HG03097 (cell line): Measurements from ENCODE around the gene HP1BP3.

Source experiments
- ATAC-seq: cut with Tn5 transposase; IDR thresholded peaks from one replicate; pipeline ENCODE4 v1.9.1; 2021; ENCODE audit not compliant: unreplicated experiment, low FRiP score

The HP1BP3 gene

DNA sequence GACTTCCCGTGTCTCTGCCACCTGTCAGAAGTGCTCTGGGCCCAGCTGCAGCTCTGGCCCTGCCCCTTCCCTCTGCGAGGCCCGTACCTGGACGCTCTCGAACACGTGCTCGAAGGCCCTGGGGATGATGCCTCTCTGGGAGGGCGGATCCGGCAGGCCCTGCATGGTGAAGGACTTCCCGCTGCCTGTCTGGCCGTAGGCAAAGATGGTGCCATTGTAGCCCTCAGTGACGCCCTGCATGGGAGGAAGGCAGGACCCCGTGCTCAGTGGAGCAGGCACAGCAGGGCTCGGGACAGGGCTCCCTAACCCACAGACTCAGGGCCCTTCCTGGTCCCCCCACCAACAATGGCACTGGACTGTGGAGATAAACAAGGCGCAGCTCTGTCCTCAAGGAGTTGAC is 71.7 kb downstream of the HP1BP3 start:
- no peak for ATAC-seq

DNA sequence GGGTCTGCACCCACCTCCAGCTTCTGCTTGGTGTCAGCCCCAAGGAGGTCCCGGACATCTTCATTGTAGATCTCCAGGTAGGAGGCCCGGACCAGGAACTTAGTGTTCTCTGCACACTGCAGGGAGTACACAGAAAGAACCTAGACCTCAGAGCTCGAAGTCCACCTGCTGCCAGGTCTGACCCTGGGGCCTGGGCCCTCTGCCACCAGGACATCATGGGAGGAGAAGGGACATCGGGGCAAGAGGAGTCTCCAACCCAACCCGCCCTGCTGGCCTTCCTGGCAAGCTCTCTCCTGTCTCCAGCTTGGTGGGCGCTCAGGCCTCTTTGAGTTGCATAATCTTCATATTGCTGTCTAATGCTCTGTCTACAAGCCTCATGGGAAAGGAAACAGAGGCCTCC is 73.7 kb downstream of the HP1BP3 start:
- ATAC-seq: no peak

DNA sequence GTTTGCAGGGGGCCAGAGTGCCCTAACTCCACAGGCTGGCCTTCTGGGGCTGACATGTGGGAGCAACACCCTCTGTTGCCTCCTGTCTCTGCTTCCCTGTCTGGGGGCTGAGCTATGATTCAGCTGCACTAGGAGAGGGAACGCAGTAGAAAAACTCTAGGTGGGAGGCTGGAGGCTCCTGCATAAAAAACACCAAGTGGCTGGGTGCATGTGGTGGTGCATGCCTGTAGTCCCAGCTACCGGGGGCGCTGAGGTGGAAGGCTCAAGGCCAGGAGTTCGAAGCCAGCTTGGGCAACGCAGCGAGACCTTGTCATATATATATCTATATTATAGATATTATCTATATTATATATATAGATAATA is 74.9 kb downstream of the HP1BP3 start:
- ATAC-seq: no peak

DNA sequence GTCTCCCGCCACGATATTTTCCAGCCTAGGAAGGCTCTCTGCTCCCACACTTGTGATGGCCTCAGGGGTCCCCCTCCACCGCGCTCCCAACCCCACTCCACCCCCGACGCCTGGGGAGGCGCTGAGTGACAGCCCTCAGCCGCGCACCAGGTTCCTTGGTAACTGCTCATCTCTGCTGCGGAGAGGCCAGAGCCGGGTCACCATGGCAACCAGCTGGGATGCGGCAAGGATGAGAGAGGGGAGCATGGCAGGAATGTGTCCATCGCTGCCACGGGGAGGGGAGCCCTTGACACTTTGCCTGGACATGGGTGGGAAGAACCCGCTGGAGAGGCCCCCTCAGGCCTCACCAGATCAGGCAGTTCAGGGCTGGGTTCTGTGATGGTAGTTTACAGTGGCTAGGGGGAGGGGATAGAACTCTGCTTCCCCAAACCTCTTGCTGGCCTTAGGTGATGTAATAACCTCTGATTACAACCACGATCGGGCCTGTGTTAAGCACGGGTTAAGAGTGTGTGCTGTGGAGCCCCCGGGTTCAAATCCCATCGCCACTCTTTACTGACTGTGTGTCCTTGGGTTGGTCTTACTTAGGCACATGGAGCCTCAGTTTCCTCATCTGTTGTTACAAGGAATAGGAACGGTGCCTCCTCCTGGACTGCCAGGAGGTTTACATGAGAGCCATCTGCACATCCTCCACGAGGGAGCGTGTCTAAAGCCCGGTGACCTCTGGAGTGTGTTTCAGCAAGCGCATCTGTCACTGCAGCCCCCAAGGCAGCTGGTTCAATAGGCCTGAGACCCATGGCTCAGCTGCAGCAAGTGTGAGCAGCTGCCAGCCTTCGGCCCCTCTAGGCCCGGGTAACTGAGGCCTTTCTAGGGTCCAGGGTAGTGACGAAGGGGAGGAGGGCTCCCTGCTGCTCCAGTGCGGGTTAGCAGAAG is 75.6 kb downstream of the HP1BP3 start:
- ATAC-seq: no peak

DNA sequence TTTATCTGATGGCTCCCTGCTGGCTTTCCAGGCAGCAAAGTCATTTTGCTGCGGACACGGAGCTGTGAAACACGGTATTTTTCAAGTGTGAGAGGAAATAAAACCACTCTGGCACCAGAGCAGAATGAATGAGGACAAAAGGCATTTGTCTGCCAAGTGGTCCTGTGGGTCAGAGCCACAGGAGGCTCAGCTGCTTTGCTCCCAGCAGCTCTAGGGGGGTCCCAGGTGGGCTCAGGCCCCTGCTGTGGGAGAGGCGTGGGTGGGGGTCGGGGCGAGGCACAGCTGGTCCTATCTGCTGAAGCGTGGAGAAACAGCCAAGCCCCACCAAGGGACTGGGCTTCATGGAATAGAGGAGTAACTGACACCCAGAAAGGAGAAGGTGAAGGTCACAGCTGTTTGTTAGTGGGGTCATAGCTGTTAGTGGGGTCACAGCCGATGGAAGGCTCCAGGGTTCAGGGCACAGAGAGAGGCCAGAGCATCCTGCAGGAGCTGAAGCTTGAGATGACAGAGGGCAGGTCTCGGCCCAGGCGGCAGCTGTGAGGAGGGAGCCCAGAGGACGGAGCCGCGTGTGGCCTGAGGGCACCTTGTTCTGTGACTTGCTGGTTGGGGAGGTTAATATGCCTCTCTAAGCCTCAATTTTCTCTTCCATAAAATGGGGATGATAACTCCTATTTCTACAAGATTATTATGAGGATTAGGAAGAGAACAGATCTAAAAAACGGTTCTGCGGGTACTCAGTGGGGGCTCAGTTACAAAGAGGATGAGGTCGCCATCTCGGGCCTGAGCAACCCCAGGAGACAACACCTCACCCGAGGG is 76.4 kb downstream of the HP1BP3 start:
- ATAC-seq: no peak

DNA sequence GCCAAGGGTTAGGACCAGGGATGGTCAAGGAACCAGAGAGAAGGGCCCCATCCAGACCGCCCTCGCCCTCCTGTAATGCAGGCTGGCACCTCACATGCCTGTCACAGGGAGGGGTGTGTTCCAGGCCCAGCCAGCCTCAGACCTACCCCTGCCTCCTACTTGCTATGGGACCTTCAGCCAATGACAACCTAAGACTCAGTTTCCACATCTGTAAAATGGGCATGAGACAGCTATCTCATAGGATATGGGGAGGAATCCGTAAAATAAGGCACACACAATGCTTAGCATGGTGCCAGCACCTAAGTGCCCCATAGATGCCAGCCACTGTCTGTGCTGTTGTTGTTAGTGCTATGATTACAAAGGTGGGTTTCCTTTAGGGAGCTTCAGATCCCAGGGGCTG is 77.2 kb downstream of the HP1BP3 start:
- ATAC-seq: no peak

DNA sequence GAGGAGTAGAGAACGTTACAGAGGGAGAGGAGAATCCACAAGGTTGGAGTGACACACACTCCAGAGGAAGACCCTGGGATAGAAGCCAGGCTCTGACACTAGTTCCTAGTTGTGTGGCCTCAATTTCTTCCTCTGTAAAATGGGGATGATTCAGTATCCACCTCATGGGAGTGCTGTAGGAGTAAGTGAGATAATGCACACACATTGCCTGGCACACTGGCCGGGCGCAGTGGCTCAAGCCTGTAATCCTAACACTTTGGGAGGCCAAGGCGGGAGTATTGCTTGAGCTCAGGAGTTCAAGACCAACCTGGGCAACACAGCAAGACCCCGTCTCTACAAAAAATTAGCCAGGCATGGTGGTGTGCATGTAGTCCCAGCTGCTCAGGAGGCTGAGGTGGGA is 78.2 kb downstream of the HP1BP3 start:
- ATAC-seq: no peak

DNA sequence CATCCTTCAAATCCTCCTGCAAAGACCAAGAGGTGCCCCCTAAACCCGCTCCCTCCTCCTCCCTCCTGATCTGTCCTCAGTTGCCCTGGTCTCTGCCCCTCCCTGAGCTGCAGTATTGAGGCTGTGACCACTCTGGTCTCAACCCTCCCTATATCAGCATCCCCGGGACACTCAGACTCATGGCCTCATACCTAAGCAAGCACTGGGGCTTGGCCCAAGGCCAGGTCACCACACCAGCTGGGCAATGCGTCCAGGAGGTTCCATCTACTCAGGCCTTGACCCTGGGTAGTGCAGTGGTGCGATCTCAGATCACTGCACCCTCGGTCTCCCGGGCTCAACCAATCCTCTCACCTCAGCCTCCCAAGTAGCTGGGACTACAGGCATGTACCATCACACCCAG is 79.0 kb downstream of the HP1BP3 start:
- no peak for ATAC-seq

DNA sequence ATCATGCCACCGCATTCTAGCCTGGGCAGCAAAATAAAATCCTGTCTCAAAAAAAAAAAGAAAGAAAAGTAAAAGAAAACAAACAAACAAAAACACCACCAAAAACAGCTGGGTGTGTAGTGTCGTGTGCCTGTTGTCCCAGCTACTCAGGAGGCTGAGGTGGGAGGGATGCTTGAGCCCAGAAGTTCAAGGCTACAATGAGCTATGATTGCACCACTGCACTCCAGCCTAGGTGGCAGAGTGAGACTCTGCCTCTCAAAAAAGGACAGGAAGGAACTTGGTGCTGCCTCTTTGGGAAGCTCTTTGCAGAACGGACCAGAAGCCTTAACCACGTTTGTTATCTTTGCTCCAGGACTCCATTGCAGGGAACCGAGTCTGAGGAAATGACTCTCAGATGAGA is 80.3 kb downstream of the HP1BP3 start:
- no peak for ATAC-seq

DNA sequence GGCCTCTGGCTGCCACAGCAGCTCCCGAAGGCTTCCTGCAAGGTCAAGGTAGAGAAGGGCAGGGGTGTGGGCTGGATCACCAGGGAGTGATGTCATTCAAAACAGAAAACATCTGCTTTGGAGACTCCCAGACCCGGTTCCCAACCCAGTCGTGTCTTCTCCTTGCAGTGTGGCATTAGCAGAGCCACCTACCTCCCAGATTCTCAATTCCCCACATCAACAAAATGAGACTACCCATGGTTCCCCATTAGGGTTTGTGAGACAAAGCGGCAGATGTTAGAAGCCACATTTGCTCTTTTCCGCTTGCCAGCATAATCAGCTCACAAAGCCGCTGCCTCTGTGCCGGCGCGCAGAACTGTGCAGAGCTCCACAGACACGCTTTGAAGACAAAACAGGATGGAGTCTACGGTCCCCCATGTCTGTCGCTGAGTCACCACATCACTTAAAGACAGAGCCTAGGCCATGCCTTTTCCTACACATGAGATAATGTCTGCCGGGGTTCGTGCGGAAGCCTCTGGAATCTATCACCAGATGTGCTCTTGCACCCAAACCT is 81.8 kb downstream of the HP1BP3 start:
- no peak for ATAC-seq

DNA sequence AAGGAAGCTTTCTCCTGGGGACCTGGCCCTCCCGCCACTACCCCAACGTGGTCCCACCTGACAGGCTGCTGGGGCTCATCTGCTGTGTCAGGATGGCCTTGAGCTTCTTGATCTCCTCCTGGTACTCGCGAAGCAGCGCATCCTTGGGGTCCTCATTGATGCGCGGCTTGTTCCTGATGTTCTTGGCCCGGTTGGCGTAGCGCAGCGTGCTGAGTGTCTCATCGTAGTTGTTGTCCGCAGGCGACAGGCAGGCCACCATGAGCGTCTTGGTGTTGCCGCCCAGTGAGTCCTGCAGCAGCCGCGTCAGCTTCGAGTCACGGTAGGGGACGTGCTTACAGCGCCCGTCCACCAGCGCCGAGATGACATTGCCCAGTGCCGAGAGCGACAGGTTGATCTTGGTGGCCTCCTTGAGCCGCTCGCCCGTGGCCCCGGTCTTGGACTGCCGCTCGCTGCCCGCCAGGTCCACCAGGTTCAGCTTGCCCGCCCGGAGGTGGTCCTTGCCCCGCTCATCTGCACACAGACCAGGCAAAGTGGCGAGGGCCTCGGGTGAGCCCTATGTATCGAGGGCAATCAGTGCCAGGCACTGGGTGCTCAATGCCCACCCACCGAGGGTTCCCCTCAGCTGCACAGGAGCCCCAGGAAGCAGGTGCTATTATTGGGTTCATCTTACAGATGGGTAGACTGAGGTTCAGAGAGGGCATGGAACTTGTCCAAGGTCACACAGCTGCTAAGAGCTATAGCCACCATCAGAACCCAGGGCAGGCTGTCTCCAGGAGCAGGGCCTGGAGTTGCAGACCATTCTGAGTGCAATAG is 82.5 kb downstream of the HP1BP3 start:
- ATAC-seq: no peak

DNA sequence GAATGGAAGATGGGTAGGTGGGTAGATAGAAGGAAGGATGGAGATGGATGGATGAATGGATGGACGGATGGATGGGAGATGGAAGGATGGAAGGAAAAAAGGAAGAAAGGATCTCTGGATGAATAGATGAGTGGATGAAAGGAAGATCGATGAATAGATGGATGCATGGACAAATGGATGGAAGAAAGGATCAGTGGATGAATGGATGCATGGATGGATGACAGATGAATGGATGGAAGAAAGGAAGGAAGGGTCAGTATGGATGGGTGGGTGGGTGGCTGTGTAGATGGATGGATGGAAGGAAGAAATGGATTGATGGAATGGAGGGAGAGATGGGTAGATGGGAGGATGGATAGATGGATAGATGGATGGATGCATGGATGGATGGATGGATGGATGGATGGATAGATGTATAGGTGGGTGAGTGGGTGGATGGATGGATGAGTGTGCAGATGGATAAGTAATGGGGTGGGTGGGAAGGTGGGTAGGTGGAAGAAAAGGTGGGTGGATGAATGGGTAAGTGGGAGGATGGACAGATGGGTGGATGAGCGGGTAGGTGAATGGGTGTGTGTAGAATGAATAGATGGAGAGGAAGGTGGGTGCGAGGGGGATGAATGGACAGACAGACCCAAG is 83.9 kb downstream of the HP1BP3 start:
- no peak for ATAC-seq

DNA sequence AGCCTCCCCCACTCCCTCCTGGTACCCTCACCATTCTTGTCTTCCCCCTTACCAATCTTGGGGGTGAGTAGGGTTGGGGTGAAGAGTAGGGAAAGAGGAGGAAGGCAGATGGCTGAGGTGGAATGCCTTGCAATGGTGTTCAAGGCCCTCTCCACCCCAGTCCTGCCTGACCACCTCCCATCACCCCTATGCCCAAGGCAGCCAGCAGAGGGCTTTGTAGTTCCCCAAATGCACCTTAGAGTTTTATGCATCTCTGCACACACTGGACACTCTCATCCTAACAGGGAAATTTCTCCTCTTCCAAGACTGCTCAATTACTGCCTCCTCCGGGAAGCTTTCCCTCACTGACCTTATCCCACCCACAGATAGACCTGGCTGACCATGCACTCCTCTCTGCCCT is 84.7 kb downstream of the HP1BP3 start:
- ATAC-seq: no peak

DNA sequence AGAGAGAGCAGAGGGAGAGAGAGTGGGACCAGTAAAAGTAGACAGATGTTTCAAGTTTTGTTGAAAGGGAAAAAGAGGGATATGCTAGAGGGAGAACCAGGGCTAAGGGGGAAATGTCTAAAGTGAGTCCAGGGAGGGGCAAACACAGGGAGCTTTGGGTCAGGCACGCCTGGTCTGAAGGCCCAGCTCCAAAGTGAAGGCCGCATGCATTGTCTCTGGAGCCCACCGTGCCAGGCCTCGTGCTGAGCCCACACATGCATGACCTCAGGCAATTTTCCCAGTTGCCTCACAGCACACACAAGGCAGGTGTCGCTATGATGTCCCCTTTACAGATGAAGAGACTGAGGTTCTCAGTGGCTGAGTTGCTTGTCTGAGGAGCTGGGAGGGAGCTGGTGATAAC is 85.3 kb downstream of the HP1BP3 start:
- no peak for ATAC-seq

DNA sequence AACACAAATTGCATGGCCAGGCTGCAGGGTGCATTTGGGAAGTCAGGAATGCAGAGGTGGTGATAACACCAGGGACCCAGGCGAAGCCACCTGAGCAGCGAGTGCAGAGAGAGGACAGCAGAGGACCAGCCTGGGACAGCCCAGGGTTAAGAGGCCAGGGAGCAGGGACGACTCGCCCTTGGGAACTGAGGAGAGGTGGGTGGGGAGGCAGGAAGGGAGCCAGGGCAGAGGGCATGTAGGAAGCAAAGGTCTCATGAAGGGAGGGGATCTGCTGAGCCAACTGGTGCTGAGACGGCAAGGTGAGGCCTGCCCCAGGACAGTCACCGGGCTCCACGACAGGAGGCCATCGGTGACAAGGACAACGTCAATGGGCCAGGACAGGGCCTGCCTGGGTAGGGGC is 85.7 kb downstream of the HP1BP3 start:
- ATAC-seq: no peak

DNA sequence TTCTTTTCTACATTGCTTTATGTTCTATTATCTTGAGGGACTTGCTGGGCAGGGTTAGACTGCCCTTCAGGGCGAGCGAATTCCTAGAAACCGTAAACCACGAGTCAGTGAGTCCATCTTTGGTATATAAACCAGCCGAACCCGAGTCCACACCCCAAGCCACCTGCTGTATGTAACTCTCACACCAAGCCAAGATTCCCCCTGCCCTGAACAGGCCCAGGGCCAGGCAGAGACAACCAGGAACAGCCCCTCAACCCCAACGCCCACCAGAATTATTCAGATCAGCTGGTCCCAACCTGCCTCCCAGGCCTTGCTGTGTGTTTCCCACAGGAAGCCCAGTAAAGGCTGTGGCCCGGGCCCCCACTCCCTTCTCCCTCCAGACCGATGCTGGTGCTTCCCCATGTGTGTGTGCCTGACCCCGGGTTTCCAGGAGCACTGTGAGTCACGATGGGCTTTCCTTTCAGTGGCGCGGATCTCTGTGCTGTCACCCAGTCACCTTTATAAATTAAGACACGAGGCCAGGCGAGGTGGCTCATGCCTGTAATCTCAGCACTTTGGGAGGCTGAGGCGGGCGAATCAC is 86.4 kb downstream of the HP1BP3 start:
- ATAC-seq: no peak

DNA sequence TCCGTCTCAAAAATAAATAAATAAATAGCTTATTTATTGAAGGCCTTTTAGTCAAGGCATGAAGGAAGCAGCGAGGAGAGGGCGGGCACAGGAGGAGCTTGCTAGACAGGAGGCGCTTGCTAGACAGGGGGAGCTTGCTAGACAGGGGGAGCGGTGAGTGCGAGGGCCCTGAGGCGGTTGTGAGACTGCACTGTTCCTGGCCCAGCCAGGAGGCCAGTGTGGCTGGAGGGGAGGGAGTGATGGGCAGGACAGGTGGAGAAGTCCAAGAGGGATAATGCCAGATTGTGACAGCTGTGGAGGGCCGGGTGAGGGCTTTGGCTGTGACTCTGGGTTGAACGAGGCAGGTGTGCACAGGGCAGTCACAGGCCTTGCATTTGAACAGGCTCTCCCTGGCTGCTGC is 87.5 kb downstream of the HP1BP3 start:
- ATAC-seq: no peak

DNA sequence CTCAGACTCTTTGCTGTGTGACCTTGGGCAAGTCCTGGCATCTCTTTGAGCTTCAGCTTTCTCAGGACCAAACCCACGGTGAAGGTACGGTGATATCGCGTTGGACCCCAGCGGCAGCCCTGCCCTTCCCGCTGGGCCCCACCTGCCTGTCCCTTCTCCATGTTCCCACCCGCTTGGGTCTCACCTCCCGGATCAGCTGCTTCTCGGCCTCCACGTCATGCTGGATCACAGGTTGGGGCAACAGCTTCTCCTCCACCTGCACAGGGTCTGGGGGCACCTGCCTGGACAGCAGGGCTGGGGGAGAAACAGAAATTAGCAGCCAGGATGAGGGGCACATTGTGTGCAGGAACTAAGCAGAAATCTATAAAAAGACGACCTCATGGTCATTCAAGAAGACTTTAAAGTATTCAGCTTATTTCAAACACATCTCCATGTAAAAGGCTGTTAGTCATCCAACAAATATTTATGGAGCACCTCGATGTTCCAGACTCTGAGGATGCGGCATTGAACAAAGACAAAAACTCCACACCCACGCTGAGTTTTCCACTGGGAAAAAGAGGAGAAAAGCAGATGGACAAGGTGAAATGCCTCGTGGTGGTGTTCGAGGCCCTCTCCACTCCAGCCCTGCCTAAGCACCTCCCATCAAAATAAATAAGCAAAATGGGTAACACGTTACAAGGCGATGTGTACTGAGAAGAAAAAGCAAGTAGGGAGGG is 88.8 kb downstream of the HP1BP3 start:
- no peak for ATAC-seq

DNA sequence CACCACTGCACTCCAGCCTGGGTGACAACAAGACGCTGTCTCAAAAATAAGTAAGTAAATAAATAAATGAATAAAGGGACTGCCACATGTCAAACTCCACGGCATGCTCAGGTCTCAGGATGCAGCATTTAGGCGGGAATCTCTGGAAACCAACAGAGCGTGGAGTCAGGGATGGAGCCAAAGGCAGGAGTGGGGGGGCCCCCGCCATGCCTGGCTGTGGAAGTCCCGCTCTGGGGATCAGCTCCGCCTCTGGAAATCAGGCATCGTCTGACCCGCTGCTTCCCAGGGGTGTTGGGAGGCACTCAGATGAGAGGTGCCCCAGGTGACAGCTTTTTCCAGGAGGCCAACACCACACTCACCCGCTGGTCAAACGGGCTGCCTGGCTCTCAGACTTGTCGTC is 89.5 kb downstream of the HP1BP3 start:
- ATAC-seq: no peak
